Mesenchymal stem cell (in vitro differentiated cells and primary cell): ENCODE data around the gene ERC2.
A peak's percentile ranks its signal among the peaks of the same experiment; 100 is the strongest.

Experiments
- DNase-seq: peaks from one replicate; pipeline ENCODE4 v3.0.0-alpha.2; 2013
- H2AFZ ChIP-seq: one replicate; pipeline ENCODE4 v1.6.1; 2013; ENCODE audit warnings: low read depth, mild to moderate bottlenecking, control low read depth, inconsistent platforms, low read length, moderate library complexity
- H2AK5ac ChIP-seq: 2 replicates; pipeline ENCODE4 v1.6.1; 2013; ENCODE audit warnings: low read length, moderate library complexity, mild to moderate bottlenecking, inconsistent platforms; ENCODE audit not compliant: severe bottlenecking
- H2BK120ac ChIP-seq: one replicate; pipeline ENCODE4 v1.6.1; 2013; ENCODE audit warnings: low read depth, mild to moderate bottlenecking, inconsistent platforms, low read length, moderate library complexity
- H2BK12ac ChIP-seq, 2 experiments: one replicate each; pipeline ENCODE4 v1.6.1; 2013; ENCODE audit warnings: inconsistent platforms in 2 of 2, low read length in 2 of 2, mild to moderate bottlenecking in 2 of 2, moderate library complexity in 2 of 2, control low read depth in 1 of 2
- H2BK15ac ChIP-seq: one replicate; pipeline ENCODE4 v1.6.1; 2013; ENCODE audit warnings: mild to moderate bottlenecking, low read depth, inconsistent platforms; ENCODE audit not compliant: poor library complexity, severe bottlenecking
- H2BK5ac ChIP-seq: 2 replicates; pipeline ENCODE4 v1.6.1; 2013; ENCODE audit warnings: low read depth, mild to moderate bottlenecking, low read length, control low read depth, inconsistent platforms; ENCODE audit not compliant: poor library complexity, severe bottlenecking
- H3K14ac ChIP-seq, 2 experiments: one replicate each; pipeline ENCODE4 v1.6.1; 2013; ENCODE audit warnings: inconsistent platforms in 2 of 2, low read length in 2 of 2, control low read depth in 1 of 2, mild to moderate bottlenecking in 1 of 2, moderate library complexity in 1 of 2
- H3K18ac ChIP-seq, 2 experiments: one replicate each; pipeline ENCODE4 v1.6.1; 2013; ENCODE audit warnings: inconsistent platforms in 2 of 2, low read length in 2 of 2, control low read depth in 1 of 2, low read depth in 1 of 2, mild to moderate bottlenecking in 1 of 2
- H3K23ac ChIP-seq, 2 experiments: one replicate each; pipeline ENCODE4 v1.6.1; 2013; ENCODE audit warnings: inconsistent platforms in 2 of 2, low read length in 2 of 2, mild to moderate bottlenecking in 2 of 2, moderate library complexity in 2 of 2, control low read depth in 1 of 2
- H3K27ac ChIP-seq: 2 replicates; pipeline ENCODE4 v1.5.1; 2013; ENCODE audit warnings: mild to moderate bottlenecking, moderate library complexity, low read length, control low read depth, inconsistent platforms; ENCODE audit not compliant: poor library complexity, severe bottlenecking
- H3K27me3 ChIP-seq, 2 experiments: 2 replicates each; pipeline versions ENCODE4 v1.6.1 to v1.7.0; 2013; ENCODE audit warnings: low read length in 2 of 2, mild to moderate bottlenecking in 2 of 2, moderate library complexity in 2 of 2, control low read depth in 1 of 2, inconsistent platforms in 1 of 2; ENCODE audit not compliant: control insufficient read depth in 1 of 2, insufficient read depth in 1 of 2
- H3K36me3 ChIP-seq, 2 experiments: 2 replicates each; pipeline versions ENCODE4 v1.6.1 to v1.7.0; 2013; ENCODE audit warnings: low read length in 2 of 2, control low read depth in 1 of 2, inconsistent platforms in 1 of 2, low read depth in 1 of 2, mild to moderate bottlenecking in 1 of 2; ENCODE audit not compliant: insufficient read depth in 2 of 2, control insufficient read depth in 1 of 2
- H3K4ac ChIP-seq, 2 experiments: one replicate each; pipeline ENCODE4 v1.6.1; 2013; ENCODE audit warnings: inconsistent platforms in 2 of 2, low read length in 2 of 2, mild to moderate bottlenecking in 2 of 2, moderate library complexity in 2 of 2, control low read depth in 1 of 2, low read depth in 1 of 2
- H3K4me1 ChIP-seq: 2 replicates; pipeline ENCODE4 v1.6.1; 2013; ENCODE audit warnings: low read depth, low read length, control low read depth; ENCODE audit not compliant: control insufficient read depth, insufficient read depth
- H3K4me2 ChIP-seq: 2 replicates; pipeline ENCODE4 v1.6.1; 2013; ENCODE audit warnings: low read length, mild to moderate bottlenecking, inconsistent platforms; ENCODE audit not compliant: poor library complexity, severe bottlenecking
- H3K4me3 ChIP-seq, 2 experiments: 2 replicates each; pipeline versions ENCODE4 v1.5.1 to v1.7.0; 2013; ENCODE audit warnings: low read length in 2 of 2, mild to moderate bottlenecking in 2 of 2, control low read depth in 1 of 2, low read depth in 1 of 2; ENCODE audit not compliant: insufficient read depth in 1 of 2
- H3K79me1 ChIP-seq: replicated peaks from 2 replicates; pipeline ENCODE4 v1.6.1; 2013; ENCODE audit warnings: mild to moderate bottlenecking, control low read depth, low read length, inconsistent platforms; ENCODE audit not compliant: poor library complexity, severe bottlenecking
- H3K9ac ChIP-seq: 2 replicates; pipeline ENCODE4 v1.7.0; 2013; ENCODE audit warnings: mild to moderate bottlenecking, low read length, moderate library complexity
- H3K9me3 ChIP-seq: 2 replicates; pipeline ENCODE4 v1.7.0; 2013; ENCODE audit warnings: mild to moderate bottlenecking, low read length; ENCODE audit not compliant: control insufficient read depth
- H4K8ac ChIP-seq: one replicate; pipeline ENCODE4 v1.6.1; 2013; ENCODE audit warnings: inconsistent platforms, mild to moderate bottlenecking, low read length, moderate library complexity
- H4K91ac ChIP-seq: one replicate; pipeline ENCODE4 v1.6.1; 2013; ENCODE audit warnings: mild to moderate bottlenecking, low read length, inconsistent platforms
- WGBS: methylation state at CpG from one replicate; pipeline ENCODE4 v1.1.7; 2013; ENCODE audit warnings: mixed read lengths; 5-methylcytosine and 5-hydroxymethylcytosine counted together

Gene ERC2

DNA sequence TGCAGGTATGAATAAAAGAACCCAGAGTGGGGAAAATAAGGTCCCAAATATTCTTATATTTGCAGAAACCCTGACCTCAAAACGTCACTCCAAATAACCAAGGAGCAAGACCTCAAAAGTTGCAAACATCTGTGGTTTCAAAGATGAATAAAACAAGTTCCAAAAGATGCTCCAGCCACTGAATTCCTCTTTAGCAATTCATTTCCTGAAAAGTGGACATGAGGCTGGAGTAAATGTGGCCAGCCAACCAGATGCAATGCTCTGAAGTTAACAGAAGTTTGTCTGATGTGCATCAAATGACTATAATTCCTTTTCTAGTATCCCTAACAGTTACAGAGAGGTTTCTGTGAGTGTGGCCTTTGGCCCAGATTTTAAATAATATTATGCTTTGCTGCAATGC, 910.0 kb downstream of the ERC2 start:
- no peak overlapping the region for H3K4ac ChIP-seq
- no peak overlapping the region for H4K91ac ChIP-seq
- no peak overlapping the region for H2BK15ac ChIP-seq
- H3K23ac ChIP-seq = no peak overlapping the region
- H3K9me3 ChIP-seq = no peaks in the 10 kb centered on the region
- H3K4me2 ChIP-seq = no peak overlapping the region
- DNase-seq = no peak
- no peak overlapping the region for H4K8ac ChIP-seq
- H2BK120ac ChIP-seq = no peak overlapping the region
- 36% methylated on average over 1 of the region's 1 CpG for WGBS
- H2AK5ac ChIP-seq = no peak overlapping the region
- H3K27ac ChIP-seq = no peak overlapping the region
- no peak overlapping the region for H3K14ac ChIP-seq
- H3K4me3 ChIP-seq = no peak overlapping the region
- H3K27me3 ChIP-seq = peaks cover 0 to 21% of the 10 kb centered on the region in 2 experiments
- no peak overlapping the region for H2BK5ac ChIP-seq
- H2BK12ac ChIP-seq = no peak overlapping the region
- no peak overlapping the region for H3K9ac ChIP-seq
- no peaks in the 10 kb centered on the region for H3K4me1 ChIP-seq
- H3K18ac ChIP-seq = no peak overlapping the region
- no peaks in the 10 kb centered on the region for H3K36me3 ChIP-seq
- no peaks in the 10 kb centered on the region for H3K79me1 ChIP-seq
- H2AFZ ChIP-seq = no peak overlapping the region

DNA sequence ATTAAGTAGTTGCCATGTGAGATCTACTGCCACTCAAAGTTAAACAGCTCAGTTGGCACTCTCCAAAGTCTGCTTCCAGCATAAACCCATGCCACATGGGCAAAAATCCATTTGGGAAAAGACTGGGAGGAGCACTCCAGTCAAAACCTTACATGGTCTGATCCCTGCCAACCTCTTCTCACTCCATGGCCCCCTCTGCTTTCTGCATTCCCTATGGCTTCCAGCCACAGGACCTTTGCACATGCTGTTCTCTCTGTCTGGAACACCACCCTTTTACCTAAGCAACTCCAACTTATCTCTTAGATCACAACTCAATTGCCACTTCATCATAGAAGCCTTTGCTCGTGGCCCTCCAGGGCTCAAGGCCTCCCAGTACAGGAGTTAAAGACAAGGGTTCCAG, 910.7 kb downstream of the ERC2 start:
- Histone ChIP-seq H2AK5ac (no peak overlapping the region), H3K9ac (no peak overlapping the region), H3K4ac (peak overlapping the region in 1 of 2 experiments; percentile 10), H3K4me3 (no peak overlapping the region), H2BK120ac (no peak overlapping the region), H3K4me1 (no peaks in the 10 kb centered on the region), H3K14ac (no peak overlapping the region), H3K9me3 (no peaks in the 10 kb centered on the region), H2BK5ac (no peak overlapping the region), H4K91ac (no peak overlapping the region), H4K8ac (no peak overlapping the region), H2AFZ (no peak overlapping the region), H3K23ac (no peak overlapping the region), H3K4me2 (no peak overlapping the region), H2BK15ac (no peak overlapping the region), H3K27me3 (peaks cover 0 to 13% of the 10 kb centered on the region in 2 experiments), H3K79me1 (no peaks in the 10 kb centered on the region), H2BK12ac (no peak overlapping the region), H3K27ac (no peak overlapping the region), H3K18ac (peak overlapping the region in 1 of 2 experiments; percentile 42), H3K36me3 (no peaks in the 10 kb centered on the region)
- WGBS = 93% methylated on average over 1 of the region's 1 CpG
- DNase-seq = no peak

DNA sequence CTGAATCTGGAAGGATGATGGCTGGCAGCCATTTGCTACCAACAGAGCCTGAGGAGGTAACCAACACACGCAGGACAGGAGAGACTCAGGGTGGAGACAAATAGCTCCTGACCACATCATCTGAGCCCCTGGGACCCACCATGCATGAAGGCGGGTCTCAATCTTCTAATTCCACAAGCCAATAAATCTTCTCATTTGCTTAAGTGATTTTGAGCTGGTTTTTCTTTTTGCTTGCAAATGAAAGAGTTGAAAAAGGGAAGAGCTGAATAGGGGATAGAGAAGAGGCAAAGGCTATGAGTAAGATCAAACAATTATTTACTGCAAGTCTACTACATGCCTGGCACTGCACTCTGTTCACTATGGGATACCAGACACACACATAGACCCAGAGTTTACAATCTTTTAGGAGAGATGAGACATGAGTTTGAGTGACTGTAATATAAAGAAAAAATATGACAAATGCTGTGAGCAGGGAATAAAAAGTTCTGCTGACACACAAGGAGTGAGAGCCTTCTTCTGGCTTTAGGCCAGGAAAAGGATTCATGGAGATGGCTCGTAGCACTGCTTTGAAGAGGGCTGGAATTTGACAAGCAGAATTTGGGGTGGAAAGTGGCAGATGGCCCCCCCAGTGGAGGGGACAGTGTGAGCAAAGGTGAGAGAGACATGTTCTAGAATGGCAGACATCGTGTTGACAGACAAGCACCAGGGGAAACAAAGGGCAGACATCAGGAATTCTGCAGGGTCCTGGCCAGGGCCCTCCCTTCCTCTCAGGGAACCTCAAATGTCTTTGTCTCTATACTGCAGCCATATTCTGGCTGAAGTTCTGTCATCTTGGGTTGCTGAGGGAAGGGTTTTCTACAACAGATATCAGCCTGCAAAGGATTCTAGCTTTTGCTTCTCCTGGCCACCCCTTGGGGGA, 911.4 kb downstream of the ERC2 start:
- H2AK5ac ChIP-seq = no peak overlapping the region
- no peak overlapping the region for H3K4me2 ChIP-seq
- H3K18ac ChIP-seq = peak overlapping the region; percentile 25 to 44
- H3K4me3 ChIP-seq = no peak overlapping the region
- H3K36me3 ChIP-seq = no peaks in the 10 kb centered on the region
- peak overlapping the region in 1 of 2 experiments; percentile 47 for H3K4ac ChIP-seq
- H3K79me1 ChIP-seq = no peaks in the 10 kb centered on the region
- H2BK15ac ChIP-seq = no peak overlapping the region
- no peak overlapping the region for H3K14ac ChIP-seq
- H3K4me1 ChIP-seq = no peaks in the 10 kb centered on the region
- no peak overlapping the region for H2BK5ac ChIP-seq
- peak overlapping the region; percentile 21 to 40 for H2BK12ac ChIP-seq
- no peak overlapping the region for H3K9ac ChIP-seq
- H3K23ac ChIP-seq = no peak overlapping the region
- H4K8ac ChIP-seq = no peak overlapping the region
- H2BK120ac ChIP-seq = peak overlapping the region; percentile 8
- no peak overlapping the region for H4K91ac ChIP-seq
- 83% methylated on average over 4 of the region's 4 CpGs for WGBS
- DNase-seq = peak; percentile 45
- peaks cover 0 to 13% of the 10 kb centered on the region in 2 experiments for H3K27me3 ChIP-seq
- H3K27ac ChIP-seq = no peak overlapping the region
- H3K9me3 ChIP-seq = no peaks in the 10 kb centered on the region
- H2AFZ ChIP-seq = peak overlapping the region; percentile 23

DNA sequence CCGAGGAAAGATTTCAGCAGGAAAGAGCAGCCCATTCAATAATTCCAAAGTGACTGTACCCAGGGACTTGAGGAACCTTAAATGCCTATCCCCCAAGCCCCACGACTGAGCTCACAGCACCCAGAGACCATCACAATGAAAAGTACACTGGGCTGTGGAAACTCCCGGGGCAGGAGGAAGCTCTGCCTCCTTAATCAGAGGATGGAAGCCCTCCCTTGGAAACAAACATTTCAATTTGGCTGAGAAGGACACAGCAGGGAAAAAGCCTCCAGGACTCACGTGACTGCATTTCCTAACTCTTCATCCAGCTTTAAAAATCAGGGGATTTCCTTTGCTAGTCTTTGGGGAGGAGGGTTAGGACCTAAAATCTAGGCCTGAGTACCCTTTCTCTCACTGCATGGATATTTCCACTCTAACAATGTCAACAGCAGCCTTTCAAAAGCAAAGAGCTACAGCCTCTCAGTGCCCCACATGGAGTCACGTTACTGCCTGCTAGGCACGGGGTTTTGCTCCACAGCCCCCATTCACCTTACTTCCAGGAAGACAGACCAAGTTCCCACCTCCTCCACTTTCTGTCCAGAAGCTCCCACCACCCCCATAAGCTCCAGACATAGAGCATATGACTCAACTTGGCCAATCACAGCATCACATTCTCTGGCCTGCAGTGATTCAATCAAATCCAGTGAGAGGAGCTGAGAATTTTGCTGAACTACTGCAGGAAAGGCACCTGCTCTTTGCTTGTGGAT, 912.2 kb downstream of the ERC2 start:
- Histone ChIP-seq H3K18ac (peak overlapping the region; percentile 29 to 44), H3K14ac (no peak overlapping the region), H4K8ac (peak overlapping the region; percentile 43), H3K4ac (no peak overlapping the region), H3K4me3 (no peak overlapping the region), H3K9ac (no peak overlapping the region), H3K27ac (no peak overlapping the region), H3K27me3 (peaks cover 0 to 10% of the 10 kb centered on the region in 2 experiments), H3K23ac (no peak overlapping the region), H3K4me2 (no peak overlapping the region), H3K36me3 (no peaks in the 10 kb centered on the region), H3K79me1 (no peaks in the 10 kb centered on the region), H4K91ac (no peak overlapping the region), H2BK120ac (no peak overlapping the region), H2AFZ (peak overlapping the region; percentile 23), H3K4me1 (no peaks in the 10 kb centered on the region), H3K9me3 (no peaks in the 10 kb centered on the region), H2BK5ac (no peak overlapping the region), H2AK5ac (no peak overlapping the region), H2BK15ac (peak overlapping the region; percentile 3), H2BK12ac (peak overlapping the region in 1 of 2 experiments; percentile 21)
- no peak for DNase-seq
- 72% methylated on average over 5 of the region's 6 CpGs for WGBS
